Esophagus squamous epithelium (tissue), 5 donors: ENCODE measurements around the gene GNPTAB. TPM values are rescaled to one million over a fixed set of nuclear protein-coding genes. Genes with fewer than 3 reads are reported as not detected.
"Not testable (repeated sequence)": the region's sequence is repeated elsewhere in the genome, so short reads cannot be mapped to it uniquely, and the experiment has no call there.

ENCODE experiments used
- DNase-seq: peaks from one replicate; lab custom pipeline; 2025; lab: John Stamatoyannopoulos, UW
- H3K27ac ChIP-seq, 4 donors: fragments of 200-600 bp; sonication (generic); one replicate each; pipeline ENCODE4 v1.5.1; 2016 to 2019; ENCODE audit warnings: mild to moderate bottlenecking in 1 of 4
- H3K27me3 ChIP-seq, 4 donors: fragments of 200-600 bp; sonication (generic); 1 replicate in 3 of 4; 2 replicates in 1 of 4; pipeline versions ENCODE4 v1.5.1 to v1.6.0; 2017 to 2021; ENCODE audit warnings: antibody characterized with exemption in 1 of 4
- H3K36me3 ChIP-seq, 3 donors: fragments of 200-600 bp; sonication (generic); one replicate each; pipeline ENCODE4 v1.5.1; 2016 to 2019
- H3K4me1 ChIP-seq, 3 donors: fragments of 200-600 bp; sonication (generic); one replicate each; pipeline ENCODE4 v1.5.1; 2017 to 2019
- H3K4me3 ChIP-seq, 4 donors: fragments of 200-600 bp; sonication (generic); 1 replicate in 3 of 4; 2 replicates in 1 of 4; pipeline ENCODE4 v1.5.1; 2016 to 2019; ENCODE audit warnings: mild to moderate bottlenecking in 2 of 4, moderate library complexity in 1 of 4
- H3K9me3 ChIP-seq, 3 donors: fragments of 200-600 bp; sonication (generic); one replicate each; pipeline ENCODE4 v1.5.1; 2016 to 2019
- CTCF ChIP-seq, 6 experiments: fragments of 450-650 bp in 4 of 6; fragments of 200-600 bp in 2 of 6; sonication (generic) in 2 of 6; IDR thresholded peaks; one replicate each; pipeline ENCODE4 v1.5.1; 2016 to 2019; ENCODE audit warnings: antibody characterized with exemption in 6 of 6, mild to moderate bottlenecking in 4 of 6, moderate library complexity in 4 of 6
- POLR2A ChIP-seq, 4 donors: fragments of 450-650 bp; IDR thresholded peaks; one replicate each; pipeline ENCODE4 v1.6.1; 2017; ENCODE audit warnings: antibody characterized with exemption in 4 of 4, mild to moderate bottlenecking in 4 of 4, moderate library complexity in 3 of 4
- WGBS, 2 donors: methylation state at CpG; one replicate each; pipeline ENCODE4 v1.1.5; 2018; 5-methylcytosine and 5-hydroxymethylcytosine counted together
- intact Hi-C: fragments of 100-400 bp; cut with DNase I; formaldehyde crosslinking; loops from one replicate; pipeline ENCODE4 v1.15.0; 2022
- total RNA-seq, 4 donors: library from RNA; depleted of rRNA; stranded (reverse); fragments of >200 nt; gene quantifications; one replicate each; pipeline ENCODE4 v1.1.0, GENCODE V29; 2016
- donor health status: DM: yes; HTN: yes; CAD: no.

Gene GNPTAB
- total RNA-seq, 4 donors from 2014 or later = 20.8 to 26.3 (median 21.9) TPM

- no peaks in the 10 kb centered on the region for H3K4me1 ChIP-seq
- no peak overlapping the region for H3K4me3 ChIP-seq
- H3K9me3 ChIP-seq = no peaks in the 10 kb centered on the region
- no peak for TF ChIP-seq POLR2A (IDR thresholded peaks at IDR 0.05)
- TF ChIP-seq CTCF (IDR thresholded peaks at IDR 0.05) = no peak
- H3K27ac ChIP-seq = no peak overlapping the region
- no peaks in the 10 kb centered on the region for H3K36me3 ChIP-seq
- 92 to 98% methylated on average over 2 of the region's 2 CpGs for WGBS, 2 donors
- intact Hi-C loops = no loop called here
- H3K27me3 ChIP-seq = no peaks in the 10 kb centered on the region
- DNase-seq = no peak
These were observed 17.6 kb downstream of the GNPTAB start for GRCh38 chr12:101813117-101813516.

- DNase-seq, H3K9me3 ChIP-seq, intact Hi-C loops, H3K4me1 ChIP-seq, H3K27ac ChIP-seq, H3K36me3 ChIP-seq, H3K4me3 ChIP-seq, H3K27me3 ChIP-seq: not testable (repeated sequence)
- WGBS, 2 donors = 100% methylated on average over 1 of the region's 1 CpG
These were observed 18.0 kb downstream of the GNPTAB start for GRCh38 chr12:101812716-101813115.

GRCh38 chr12:101811342-101811741, 19.4 kb downstream of the GNPTAB start:
- H3K4me3 ChIP-seq, H3K9me3 ChIP-seq, H3K4me1 ChIP-seq, H3K27me3 ChIP-seq, intact Hi-C loops, H3K27ac ChIP-seq, DNase-seq, H3K36me3 ChIP-seq: not testable (repeated sequence)
- 80 to 86% methylated on average over 6 of the region's 6 CpGs for WGBS, 2 donors

- intact Hi-C loops = no loop called here
- WGBS, 2 donors = 53 to 73% methylated on average over 2 of the region's 2 CpGs
- H3K4me1 ChIP-seq = no peaks in the 10 kb centered on the region
- H3K4me3 ChIP-seq = no peak overlapping the region
- no peaks in the 10 kb centered on the region for H3K27me3 ChIP-seq
- no peaks in the 10 kb centered on the region for H3K9me3 ChIP-seq
- no peak for DNase-seq
- no peak overlapping the region for H3K27ac ChIP-seq
- no peaks in the 10 kb centered on the region for H3K36me3 ChIP-seq
- TF ChIP-seq POLR2A (IDR thresholded peaks at IDR 0.05) (no peak), CTCF (IDR thresholded peaks at IDR 0.05) (no peak)
These were observed 21.6 kb downstream of the GNPTAB start for GRCh38 chr12:101809208-101809607.

GRCh38 chr12:101806265-101806664, 24.5 kb downstream of the GNPTAB start:
- H3K9me3 ChIP-seq = no peaks in the 10 kb centered on the region
- no peaks in the 10 kb centered on the region for H3K36me3 ChIP-seq
- no peaks in the 10 kb centered on the region for H3K27me3 ChIP-seq
- WGBS, 2 donors = 50 to 79% methylated on average over 1 of the region's 1 CpG
- no peak for DNase-seq
- H3K4me1 ChIP-seq = no peaks in the 10 kb centered on the region
- TF ChIP-seq POLR2A (IDR thresholded peaks at IDR 0.05) (no peak), CTCF (IDR thresholded peaks at IDR 0.05) (no peak)
- H3K27ac ChIP-seq = no peak overlapping the region
- intact Hi-C loops = no loop called here
- no peak overlapping the region for H3K4me3 ChIP-seq

GRCh38 chr12:101804409-101804808, 26.4 kb downstream of the GNPTAB start:
- H3K4me1 ChIP-seq = peaks cover 0 to 5% (median 0%) of the 10 kb centered on the region in 3 donors

More at GRCh38 chr12:101804409-101804808, 26.4 kb downstream of the GNPTAB start:
- intact Hi-C loops = no loop called here
- H3K27ac ChIP-seq = no peak overlapping the region
- 74 to 83% methylated on average over 3 of the region's 3 CpGs for WGBS, 2 donors
- no peak overlapping the region for H3K4me3 ChIP-seq
- TF ChIP-seq POLR2A (IDR thresholded peaks at IDR 0.05) (no peak), CTCF (IDR thresholded peaks at IDR 0.05) (no peak)
- H3K9me3 ChIP-seq = no peaks in the 10 kb centered on the region
- H3K36me3 ChIP-seq = no peaks in the 10 kb centered on the region
- no peak for DNase-seq
- no peaks in the 10 kb centered on the region for H3K27me3 ChIP-seq
